Measurements from ENCODE around the gene TMEM179. TPM values are rescaled to one million over a fixed set of nuclear protein-coding genes. Genes with fewer than 3 reads are reported as not detected.

Gene TMEM179
- total and polyA plus RNA-seq, 12 donors = 0.17 to 1.0 (median 0.39) TPM; not detected in 5

DNA sequence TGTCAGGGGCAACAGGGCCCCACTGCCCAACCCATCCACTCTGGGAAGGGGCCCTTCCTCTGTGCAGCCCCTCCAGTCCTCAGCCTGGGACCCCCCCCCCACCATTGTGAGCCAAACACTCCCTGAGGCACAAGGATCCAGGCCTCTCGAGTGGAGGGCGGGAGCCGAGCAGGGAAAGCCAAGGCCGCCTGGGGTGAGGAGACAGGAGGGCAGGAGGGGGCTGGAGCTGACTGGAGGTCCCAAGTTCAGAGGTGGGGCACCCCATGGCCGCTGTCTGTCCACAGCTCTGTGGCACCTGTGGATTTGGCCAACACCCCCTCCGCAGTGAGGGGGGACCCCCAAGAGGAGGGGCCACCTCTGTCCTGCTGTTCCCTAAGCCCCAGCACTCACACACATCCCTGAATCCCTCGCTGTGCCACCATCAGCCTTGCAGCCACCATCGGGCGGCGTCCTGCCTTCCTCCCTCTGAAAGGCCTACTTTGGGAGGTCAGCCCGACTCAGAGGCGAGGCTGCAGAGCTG is 50.4 kb downstream of the TMEM179 start:
- TF ChIP-seq, protein P1, sequence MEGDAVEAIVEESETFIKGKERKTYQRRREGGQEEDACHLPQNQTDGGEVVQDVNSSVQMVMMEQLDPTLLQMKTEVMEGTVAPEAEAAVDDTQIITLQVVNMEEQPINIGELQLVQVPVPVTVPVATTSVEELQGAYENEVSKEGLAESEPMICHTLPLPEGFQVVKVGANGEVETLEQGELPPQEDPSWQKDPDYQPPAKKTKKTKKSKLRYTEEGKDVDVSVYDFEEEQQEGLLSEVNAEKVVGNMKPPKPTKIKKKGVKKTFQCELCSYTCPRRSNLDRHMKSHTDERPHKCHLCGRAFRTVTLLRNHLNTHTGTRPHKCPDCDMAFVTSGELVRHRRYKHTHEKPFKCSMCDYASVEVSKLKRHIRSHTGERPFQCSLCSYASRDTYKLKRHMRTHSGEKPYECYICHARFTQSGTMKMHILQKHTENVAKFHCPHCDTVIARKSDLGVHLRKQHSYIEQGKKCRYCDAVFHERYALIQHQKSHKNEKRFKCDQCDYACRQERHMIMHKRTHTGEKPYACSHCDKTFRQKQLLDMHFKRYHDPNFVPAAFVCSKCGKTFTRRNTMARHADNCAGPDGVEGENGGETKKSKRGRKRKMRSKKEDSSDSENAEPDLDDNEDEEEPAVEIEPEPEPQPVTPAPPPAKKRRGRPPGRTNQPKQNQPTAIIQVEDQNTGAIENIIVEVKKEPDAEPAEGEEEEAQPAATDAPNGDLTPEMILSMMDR (IDR thresholded peaks at IDR 0.05) = no peak
- ATAC-seq (no peak), DNase-seq (no peak)
- H3K4me1 ChIP-seq = no peaks in the 10 kb centered on the region
- H3K27me3 ChIP-seq = peaks cover 0 to 48% (median 18%) of the 10 kb centered on the region in 7 donors
- H3K27ac ChIP-seq = no peak overlapping the region
- no peaks in the 10 kb centered on the region for H3K9me3 ChIP-seq
- intact Hi-C loops (cut with DNase I) = no loop called here
- no peak overlapping the region for H3K4me3 ChIP-seq
- 79 to 83% methylated on average over 12 of the region's 12 CpGs for WGBS, 2 donors
- no peaks in the 10 kb centered on the region for H3K36me3 ChIP-seq

- TF ChIP-seq, protein P1 (IDR thresholded peaks at IDR 0.05) = no peak
- H3K27ac ChIP-seq = no peak overlapping the region
- H3K9me3 ChIP-seq = no peaks in the 10 kb centered on the region
- 83 to 85% methylated on average over 30 of the region's 30 CpGs for WGBS, 2 donors
- H3K27me3 ChIP-seq = peaks cover 0 to 51% (median 18%) of the 10 kb centered on the region in 7 donors
- H3K4me3 ChIP-seq = no peak overlapping the region
- intact Hi-C loops (cut with DNase I) = no loop called here
- no peak for ATAC-seq
- no peaks in the 10 kb centered on the region for H3K36me3 ChIP-seq
- DNase-seq = no peak
- no peaks in the 10 kb centered on the region for H3K4me1 ChIP-seq
Observed at GRCh38 chr14:104553166-104554087, 51.1 kb downstream of the TMEM179 start.

DNA sequence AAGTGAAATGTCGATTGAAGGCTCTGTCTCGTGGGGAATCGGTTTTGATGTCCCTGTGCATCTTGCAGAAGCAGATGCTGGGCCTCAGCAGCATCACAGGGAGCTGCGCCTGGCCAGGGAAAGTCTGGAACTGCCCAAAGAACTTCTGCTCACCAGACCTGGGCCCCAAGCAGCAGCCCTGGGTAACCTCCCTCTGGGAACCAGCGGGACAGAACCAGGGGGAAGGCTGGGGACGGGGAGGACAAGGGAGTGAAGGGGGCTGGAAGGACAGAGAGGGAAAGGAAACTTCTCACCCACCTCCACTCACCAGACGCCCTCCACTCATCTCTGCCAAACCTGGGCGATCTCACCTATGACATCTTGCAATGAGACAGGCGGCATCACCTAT is 51.8 kb downstream of the TMEM179 start:
- intact Hi-C loops (cut with DNase I) = no loop called here
- TF ChIP-seq, protein P1 (IDR thresholded peaks at IDR 0.05) = no peak
- Histone ChIP-seq H3K9me3 (no peaks in the 10 kb centered on the region), H3K4me3 (no peak overlapping the region), H3K27me3 (peaks cover 0 to 58% (median 24%) of the 10 kb centered on the region in 7 donors), H3K27ac (no peak overlapping the region), H3K36me3 (no peaks in the 10 kb centered on the region), H3K4me1 (no peaks in the 10 kb centered on the region)
- 86 to 90% methylated on average over 9 of the region's 9 CpGs for WGBS, 2 donors
- no peak for DNase-seq
- ATAC-seq = no peak

GRCh38 chr14:104551851-104552737 is 52.5 kb downstream of the TMEM179 start:
- DNase-seq = no peak
- TF ChIP-seq, protein P1 (IDR thresholded peaks at IDR 0.05) = no peak
- WGBS, 2 donors = 77 to 82% methylated on average over 30 to 33 of the region's 33 CpGs
- Histone ChIP-seq H3K9me3 (no peaks in the 10 kb centered on the region), H3K4me3 (no peak overlapping the region), H3K27me3 (peaks cover 0 to 64% (median 31%) of the 10 kb centered on the region in 7 donors), H3K27ac (no peak overlapping the region), H3K36me3 (no peaks in the 10 kb centered on the region), H3K4me1 (no peaks in the 10 kb centered on the region)
- intact Hi-C loops (cut with DNase I) = no loop called here
- no peak for ATAC-seq
